SW480 (cell line): Measurements from ENCODE around the gene CABLES2.

Experiments used
- DNase-seq: peaks from one replicate; pipeline ENCODE4 v3.0.0-alpha.2; 2016; ENCODE audit warnings: low spot score

CABLES2 gene

DNA sequence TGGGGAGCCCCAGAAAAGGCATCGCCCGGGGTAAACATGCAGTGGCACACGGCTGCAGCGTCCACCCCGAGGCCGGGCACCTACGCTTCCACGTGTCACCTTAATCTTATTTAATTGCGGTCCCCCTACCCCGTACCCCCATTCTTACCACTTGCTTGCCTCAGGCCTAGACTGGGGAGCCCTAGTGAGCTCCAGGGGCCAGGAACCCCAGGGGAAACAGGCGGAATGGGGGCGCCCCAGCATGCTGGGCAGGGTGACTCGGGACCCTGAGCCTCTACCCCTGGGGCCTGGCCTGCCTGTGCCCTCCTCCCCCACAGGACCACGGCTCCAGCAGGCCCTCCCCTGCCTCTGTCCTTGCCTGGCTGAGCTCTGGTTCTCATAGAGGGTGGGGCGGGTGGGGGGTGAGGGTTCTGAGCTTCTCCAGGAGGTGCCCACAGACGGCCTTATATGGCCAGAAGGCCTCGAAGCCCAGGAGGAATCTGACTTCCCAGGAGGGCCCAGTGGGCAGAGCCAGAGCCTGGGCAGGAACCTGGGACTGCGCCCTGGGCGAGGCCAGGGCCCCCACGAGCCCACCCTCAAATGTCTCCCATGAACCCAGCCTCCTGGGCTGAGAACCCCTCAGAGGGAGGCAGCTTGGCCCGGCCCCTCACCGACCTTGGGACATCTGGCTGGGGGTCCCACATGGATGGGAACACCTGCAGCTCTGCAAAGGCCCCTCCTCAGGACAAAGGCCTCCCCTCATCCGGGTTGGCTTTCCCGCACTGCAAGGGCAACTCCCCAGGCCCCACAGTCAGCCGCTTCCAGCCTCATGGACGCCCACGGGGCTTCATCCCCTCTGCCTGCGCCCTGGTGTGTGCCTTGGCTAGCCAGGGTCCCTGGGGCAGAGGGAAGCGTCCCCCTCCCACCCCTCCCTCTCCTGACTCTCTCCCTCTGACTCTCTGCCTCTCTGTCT, 34.8 kb downstream of the CABLES2 start:
- DNase-seq: no peak

DNA sequence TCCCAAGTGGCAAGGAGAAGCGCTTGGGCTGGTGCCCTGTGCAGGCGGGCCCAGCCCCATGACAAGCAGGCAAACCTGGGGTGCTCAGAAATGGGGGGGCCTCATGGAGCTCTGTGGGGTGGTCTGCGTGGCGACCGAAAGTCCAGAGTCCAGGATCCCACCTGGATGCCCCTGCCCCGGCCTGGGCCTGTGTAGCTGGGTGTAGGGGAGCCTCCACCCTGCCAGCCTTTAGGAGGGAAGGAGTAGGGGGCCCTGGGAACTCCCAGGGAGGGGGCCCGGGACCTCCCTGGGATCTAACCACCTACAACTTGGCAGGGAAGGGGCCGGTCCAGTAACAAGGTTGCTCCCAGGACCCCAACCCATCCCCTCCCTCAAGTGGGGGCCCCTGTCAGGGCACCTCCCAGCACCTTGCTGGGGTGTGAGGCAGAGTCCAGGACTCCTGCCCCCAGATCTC, 35.5 kb downstream of the CABLES2 start:
- DNase-seq: no peak

DNA sequence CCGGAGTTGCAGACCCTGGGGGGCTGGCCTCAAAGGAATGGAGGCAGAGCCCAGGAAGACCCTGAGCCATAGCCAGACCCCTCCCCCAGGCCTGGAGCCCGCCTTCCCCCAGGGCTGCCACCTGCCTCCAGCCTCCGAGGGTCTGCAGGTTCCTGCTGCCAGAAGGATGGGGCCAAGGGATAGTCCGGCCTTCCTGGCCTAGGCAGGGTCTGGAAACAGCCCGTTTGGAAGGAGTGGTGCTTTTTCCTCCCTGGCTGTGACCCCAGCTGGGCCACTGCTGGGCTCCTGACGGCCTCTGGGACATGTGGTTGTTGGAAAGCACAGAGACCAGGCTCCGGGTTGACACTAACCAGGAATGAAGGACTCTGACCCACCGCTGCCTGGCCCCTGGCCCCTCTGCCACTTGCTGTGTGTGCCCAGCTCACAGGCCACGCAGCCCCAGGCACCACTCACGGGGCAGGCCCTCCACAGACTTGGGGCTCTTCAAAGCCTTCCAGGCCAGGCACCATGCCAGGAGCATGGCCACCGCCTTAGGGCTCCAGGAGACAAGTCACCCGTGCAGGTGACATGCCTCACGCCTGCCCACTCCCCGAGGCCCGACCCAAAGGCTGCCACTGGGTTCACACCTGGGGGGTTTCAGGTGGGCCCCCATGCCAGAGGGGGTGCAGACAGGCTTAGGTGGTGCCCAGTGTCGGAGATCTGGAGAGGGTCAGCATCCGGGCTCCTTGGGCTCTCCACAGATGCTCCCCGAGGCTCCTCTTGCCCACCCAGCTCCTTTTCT, 36.1 kb downstream of the CABLES2 start:
- DNase-seq: no peak

DNA sequence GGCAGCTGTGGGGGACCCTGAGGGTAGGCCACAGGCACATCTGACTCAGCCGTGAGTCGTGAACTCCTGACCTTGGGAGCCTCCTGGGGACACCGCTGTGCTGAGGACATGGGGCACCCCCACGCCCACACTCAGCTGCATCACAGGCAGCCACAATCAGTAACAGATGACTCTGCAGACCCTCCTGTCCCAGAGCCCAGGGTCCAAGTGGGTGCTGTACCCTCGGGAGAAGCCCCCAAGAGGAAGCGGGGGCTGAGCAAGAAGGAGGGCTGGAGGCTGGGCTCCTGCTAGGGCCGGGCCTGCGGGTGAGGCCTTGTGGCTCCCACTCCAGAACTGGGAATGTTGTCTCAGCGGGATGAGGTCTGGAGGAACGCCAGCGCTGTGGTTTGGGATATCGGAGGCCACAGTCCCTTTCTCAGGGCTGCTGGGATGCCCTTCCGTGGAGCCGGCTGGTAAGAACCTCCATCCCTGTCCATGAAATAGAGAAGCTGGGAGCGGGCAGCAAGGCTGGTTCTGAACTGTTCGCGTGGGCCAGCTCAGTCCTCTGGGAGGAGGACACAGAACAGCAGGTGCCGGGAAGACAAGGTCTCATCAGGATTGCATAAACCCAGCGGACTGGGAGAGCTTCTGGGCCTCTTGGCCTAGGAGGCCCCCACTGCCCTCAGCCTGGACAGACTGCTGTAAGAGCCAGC, 36.8 kb downstream of the CABLES2 start:
- peak; percentile 90 for DNase-seq

GRCh38 chr20:62369815-62370114, 37.3 kb downstream of the CABLES2 start:
- no peak for DNase-seq

DNA sequence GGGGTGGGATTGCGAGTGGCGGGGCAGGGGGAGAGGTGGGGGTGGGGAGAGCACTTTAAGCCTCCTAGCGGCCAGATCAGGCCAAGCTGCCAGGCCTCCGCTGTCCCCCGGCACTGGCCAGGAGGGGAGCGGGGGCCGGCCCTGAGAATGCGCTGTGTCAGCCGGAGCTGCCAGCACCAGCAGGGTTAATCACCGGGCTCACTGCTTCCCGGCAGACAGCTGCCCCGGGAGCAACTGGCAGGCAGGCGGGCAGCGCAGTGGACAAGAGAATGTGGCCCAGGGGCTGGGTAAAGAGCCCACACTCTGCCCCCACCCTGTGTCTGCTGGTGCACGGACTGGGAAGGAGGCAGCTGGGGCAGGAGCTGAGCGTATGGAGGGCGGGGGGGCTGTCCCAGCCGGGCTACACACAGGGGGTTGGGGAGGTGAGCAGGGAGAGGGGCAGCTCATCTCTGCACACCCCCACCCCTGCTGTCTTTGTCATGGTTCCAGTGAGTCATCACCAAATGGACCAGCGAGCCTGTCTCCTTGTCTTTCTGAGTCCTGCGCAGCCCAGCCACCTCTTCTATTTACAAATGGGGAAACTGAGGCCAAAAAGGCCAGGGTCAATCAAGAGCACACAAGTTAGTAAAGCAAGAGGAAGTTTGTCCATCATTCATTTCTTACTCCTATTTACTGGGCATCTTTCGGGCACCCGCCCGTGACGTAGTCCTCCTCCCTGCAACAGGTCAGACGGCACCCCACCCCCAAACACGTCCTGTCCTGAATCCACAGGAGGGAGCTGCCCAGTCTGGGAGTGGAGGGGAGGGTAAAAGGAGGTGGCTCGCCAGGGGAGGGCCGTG, 37.9 kb downstream of the CABLES2 start:
- DNase-seq: peak; percentile 82

DNA sequence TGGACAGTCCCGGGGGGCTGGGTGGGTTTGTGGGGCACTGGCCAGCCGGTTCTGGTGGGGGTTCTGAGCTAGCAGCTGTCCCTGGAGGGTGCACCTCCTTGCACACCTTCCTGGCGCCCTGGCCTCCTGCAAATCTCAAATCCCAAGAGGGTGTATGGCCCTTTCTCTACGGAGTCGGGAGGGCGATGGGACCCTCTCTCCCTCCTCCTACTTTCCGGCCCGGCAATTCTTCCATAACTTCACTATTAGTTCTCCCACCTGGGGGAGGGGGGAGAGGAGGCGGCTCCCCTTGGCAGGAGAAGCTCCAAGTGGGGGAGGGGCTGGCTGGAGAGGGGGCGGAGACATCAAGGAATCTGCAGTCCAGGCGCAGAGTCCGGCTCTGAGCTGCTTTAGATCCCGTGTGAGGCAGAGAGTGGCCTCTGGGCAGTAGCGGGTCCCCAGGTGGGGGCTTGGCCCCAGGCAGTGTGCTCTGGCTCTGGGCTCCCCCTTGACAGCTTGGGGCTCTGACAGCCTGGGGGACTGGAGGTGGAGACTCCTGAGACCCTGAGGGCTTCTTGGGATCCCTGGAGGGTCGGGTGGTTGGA, 38.6 kb downstream of the CABLES2 start:
- no peak for DNase-seq

DNA sequence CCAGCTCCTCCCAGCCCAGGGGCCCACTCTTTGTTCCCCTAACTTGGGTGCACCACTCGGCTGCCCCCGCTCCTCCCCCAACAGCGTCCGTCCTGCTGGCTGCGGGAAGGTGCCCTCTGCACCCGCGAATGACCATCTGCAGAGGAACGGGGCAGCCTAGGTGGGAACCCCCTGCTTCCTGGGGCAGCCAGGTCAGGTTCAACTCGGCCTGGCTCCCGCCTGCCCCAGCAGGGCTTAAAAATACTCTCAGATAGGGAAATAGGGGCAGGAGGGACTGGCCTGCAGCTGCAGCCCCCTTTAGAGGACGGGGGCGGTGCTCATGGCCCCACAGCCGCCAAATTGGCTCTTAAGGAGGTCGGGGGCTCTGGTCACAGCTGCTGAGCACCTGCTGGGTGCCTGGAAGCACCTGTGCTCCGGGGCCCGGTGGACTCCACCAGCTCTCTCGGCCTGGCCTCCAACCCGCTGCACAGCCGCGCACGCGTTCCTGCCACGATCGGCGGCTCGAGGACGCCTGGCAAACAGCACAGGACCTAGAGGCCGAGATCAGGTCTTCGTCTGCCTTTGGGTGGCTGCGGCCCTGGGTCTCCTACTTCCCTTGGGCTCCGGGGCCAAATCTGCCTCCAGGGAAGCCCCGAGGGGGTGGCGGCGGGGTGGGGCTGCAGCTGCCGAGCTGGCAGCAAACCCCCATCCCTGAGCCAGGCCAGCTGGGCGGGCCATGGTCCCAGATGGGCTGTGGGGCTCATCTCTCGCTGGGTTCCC, 39.3 kb downstream of the CABLES2 start:
- peak; percentile 60 for DNase-seq

DNA sequence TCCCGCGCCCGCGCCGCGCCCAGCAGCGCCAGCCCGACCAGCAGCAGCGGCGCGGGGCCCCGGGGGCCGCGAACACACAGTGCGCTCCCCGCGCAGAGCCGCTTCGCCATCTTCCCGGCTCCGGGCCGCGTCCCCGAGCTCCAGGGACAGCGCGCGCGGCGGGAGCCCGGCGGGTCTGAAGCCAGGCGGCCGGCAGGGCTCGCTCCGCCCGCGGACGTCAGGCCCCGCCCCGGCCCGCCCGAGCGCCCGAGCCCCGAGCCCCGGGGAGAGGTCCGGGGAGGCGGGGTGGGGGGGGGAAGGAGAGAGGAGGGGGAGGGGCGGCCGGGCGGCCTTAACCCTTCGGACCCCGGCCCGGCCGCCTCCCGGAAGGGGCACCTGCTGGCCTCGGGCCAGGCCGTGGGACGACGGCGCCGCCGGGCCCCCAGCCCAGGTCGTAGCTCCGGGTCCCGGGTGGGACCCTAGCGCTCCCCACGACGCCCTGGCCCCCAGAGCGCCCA, 39.9 kb downstream of the CABLES2 start, which contains the start of gene LAMA5:
Gene LAMA5, minus strand, starts transcription at position 177 of the 497 bp plus-strand sequence. Its CDS starts 67 bp downstream, at position 110.
- DNase-seq: no peak

DNA sequence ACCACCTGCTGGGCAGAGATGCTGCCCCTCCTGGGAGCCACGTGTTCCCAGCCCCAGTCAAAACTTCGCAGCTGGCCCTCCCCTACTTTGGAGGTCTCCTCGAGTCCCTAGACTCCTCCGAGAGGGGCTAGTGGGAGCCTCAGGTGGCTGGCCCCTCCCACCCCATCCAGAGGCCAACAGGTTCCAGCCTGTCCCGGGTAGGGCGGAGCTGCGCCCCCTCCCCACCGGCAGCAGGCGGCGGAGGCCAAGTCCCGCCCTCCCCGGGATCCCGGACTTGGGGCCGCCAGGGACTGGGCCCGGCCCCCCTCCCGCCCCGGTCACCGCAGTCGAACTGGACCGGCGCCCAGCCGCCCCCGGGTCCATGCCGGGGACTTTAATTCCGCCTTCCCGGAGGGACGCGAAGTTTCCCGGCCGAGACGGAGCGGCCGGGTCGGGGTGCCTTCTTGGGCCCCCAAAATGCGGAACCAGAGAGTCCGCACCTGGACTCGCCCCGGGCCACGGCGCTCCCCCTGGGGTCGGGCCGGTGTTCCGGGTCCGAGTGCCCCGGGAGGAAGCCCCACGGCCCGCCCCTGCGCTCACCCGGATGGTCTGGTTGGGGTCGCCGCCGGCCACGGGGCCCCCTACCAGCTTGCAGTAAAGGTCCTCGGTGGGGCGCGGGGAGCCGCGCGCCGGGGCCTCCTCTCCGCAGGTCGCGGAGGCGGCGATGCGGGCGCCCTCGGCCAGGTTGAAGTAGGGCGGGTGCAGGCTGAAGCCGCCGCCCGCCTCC, 40.5 kb downstream of the CABLES2 start:
- peak; percentile 56 for DNase-seq

- DNase-seq: peak; percentile 76
Observed at GRCh38 chr20:62365814-62366369, 41.2 kb downstream of the CABLES2 start.

DNA sequence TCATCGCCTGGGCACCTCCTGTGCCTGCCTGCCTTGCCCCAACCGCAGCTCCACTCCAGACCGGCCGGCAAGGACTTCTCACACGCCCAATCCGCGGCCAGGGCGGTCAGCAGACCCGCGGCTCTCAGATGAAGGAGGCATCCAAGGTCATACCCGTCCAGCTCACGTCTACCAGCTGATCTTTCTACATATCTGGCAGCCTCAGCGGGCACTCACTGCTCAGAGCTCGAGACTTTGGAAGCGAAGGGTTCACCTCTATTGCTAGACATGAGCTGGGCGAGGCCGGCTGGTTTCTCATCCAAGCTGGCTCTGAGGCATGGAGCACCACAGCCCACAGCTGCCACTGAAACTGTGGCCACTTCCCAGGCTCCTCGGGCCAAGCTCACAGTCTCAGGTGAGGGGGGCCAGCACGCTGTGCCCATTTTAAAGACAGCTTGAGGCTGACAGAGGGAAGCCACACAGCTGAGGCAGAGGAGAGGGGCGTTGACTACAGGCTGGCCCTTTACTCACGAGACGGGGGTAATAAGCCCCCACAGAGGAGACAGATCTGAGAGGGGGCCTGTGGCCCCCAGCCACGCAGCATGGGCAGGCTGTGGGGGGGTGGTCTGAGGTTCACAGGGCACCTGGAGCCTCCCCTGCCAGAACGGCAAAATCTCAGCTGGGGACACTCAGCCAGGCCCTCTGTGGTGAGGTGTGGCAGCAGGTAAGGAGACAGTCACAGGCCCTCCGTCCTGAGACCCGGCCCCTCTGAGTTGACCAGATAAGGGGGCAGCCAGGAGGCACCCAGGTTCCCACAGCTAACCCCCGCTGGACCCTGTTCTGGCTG, 42.0 kb downstream of the CABLES2 start:
- DNase-seq: peak; percentile 70

DNA sequence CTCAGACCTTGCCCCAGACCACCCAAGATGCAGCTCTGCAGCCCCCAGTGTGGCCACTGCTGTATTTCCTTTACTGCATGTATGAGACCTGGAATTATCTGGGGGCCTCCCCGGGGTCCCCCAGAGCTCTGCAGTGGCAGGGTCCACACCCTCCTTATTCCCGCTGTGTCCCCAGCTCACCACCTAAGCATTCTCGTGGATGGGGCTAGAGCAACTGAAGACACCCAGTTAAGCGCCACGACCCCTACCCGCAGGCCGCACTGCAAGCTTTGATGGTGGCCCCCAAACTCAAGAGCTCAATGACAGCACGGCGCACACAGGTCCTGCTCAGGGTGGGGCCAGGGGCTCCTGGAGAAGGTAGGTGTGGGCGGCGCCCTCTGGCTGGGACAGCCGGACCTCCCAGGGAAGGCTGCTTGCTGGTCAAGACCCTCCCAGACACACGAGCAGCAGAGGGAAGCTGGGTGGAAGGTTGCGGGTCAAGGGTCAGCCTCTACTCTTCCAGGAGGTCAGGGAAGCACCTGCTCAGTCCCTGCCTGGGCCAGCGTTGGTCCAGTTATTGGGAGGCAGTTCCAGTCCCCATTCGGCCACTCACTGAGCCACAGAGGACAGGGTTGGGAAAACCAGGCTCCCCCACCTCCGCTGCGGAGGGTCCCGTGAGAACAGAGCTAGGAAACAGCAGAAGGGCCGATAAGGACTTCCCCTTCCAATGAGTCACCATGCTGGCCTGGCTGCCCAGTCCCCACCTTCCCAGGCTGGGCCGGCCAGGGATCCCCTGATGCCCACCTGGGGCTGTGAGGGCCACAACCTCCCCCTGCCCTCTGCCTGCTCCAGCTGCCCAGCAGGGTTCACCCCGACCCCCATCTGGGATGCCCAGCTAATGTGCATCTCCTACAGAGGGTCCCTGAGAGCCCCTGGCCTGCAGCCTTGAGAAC, 42.9 kb downstream of the CABLES2 start:
- peak; percentile 56 for DNase-seq

DNA sequence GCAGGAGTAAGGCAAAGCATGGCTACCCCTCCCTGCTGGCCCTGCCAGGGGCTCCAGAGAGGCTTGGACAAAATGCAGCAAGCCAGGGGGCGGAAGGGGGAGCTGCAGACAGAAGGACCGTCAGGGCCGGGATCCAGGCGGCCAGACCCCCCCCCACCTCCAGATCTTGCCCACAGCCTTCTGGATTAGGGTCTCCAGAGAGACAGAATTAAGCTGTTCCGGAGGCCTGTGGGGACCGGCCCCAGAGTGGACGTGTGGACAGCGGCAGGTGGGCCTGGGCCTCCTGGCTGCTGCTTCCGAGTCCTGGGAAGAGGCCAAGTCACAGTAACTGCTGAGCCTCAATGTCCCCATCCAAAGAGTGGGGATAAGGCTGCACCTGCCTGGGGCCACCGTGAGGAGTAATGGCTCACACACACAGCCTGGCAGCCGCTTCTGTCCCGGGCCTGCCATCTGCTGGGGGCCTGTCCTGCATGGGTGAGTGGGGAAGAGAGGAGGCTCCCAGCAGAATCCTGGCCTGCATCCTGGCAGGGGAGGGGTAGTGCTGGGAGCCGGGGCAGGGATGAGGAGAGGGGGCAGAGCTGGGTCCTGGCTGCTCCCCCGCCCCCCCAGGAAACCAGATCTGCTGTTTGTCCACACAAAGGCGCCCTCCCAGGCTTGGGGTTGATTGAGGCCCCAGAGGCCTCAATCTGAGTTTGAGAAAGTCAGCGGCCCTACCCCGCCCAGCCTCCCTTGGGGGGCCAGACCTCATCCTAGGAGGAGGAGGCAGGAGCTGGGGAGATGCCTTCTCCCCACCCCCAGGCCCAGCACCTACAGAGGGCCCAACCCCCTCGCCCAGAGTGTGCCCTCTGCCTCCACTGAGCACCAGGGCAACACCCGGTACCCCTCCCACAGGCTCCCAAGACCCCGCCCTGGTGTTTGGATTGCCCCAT, 43.8 kb downstream of the CABLES2 start:
- DNase-seq: peak; percentile 55

GRCh38 chr20:62362590-62362940, 44.5 kb downstream of the CABLES2 start:
- DNase-seq: no peak
